ENCODE results near the gene XYLT1. TPM values are rescaled to one million over a fixed set of nuclear protein-coding genes. Genes with fewer than 3 reads are reported as not detected.

Gene XYLT1
- total RNA-seq, 1 donor from 2014 or later = 1.4 TPM

- no peak for DNase-seq (ENCODE audit: low read depth)
These were observed 8.6 kb downstream of the XYLT1 start for GRCh38 chr16:17461951-17462729.

GRCh38 chr16:17460890-17461289 is 9.9 kb downstream of the XYLT1 start:
- no peak for DNase-seq (ENCODE audit: low read depth)

- DNase-seq (ENCODE audit: low read depth) = no peak
These were observed 10.7 kb downstream of the XYLT1 start for GRCh38 chr16:17459903-17460521.

GRCh38 chr16:17457997-17458396 is 12.8 kb downstream of the XYLT1 start:
- DNase-seq (ENCODE audit: low read depth) = no peak

- no peak for DNase-seq (ENCODE audit: low read depth)
These were observed 13.2 kb downstream of the XYLT1 start for GRCh38 chr16:17457513-17457912.

GRCh38 chr16:17454162-17454730 is 16.5 kb downstream of the XYLT1 start:
- no peak for DNase-seq (ENCODE audit: low read depth)

- no peak for DNase-seq (ENCODE audit: low read depth)
These were observed 17.3 kb downstream of the XYLT1 start for GRCh38 chr16:17453364-17454038.

- no peak for DNase-seq (ENCODE audit: low read depth)
These were observed 17.8 kb downstream of the XYLT1 start for GRCh38 chr16:17452922-17453321.

GRCh38 chr16:17451843-17452242 is 18.9 kb downstream of the XYLT1 start:
- DNase-seq (ENCODE audit: low read depth) = no peak

GRCh38 chr16:17450291-17450690 is 20.5 kb downstream of the XYLT1 start:
- DNase-seq (ENCODE audit: low read depth) = no peak

GRCh38 chr16:17448640-17449638 is 21.8 kb downstream of the XYLT1 start:
- no peak for DNase-seq (ENCODE audit: low read depth)

GRCh38 chr16:17447101-17447569 is 23.6 kb downstream of the XYLT1 start:
- no peak for DNase-seq (ENCODE audit: low read depth)

- no peak for DNase-seq (ENCODE audit: low read depth)
These were observed 24.1 kb downstream of the XYLT1 start for GRCh38 chr16:17446661-17447060.

GRCh38 chr16:17445421-17445820 is 25.3 kb downstream of the XYLT1 start:
- no peak for DNase-seq (ENCODE audit: low read depth)

GRCh38 chr16:17444658-17445057 is 26.1 kb downstream of the XYLT1 start:
- DNase-seq (ENCODE audit: low read depth) = no peak

GRCh38 chr16:17440131-17440530 is 30.6 kb downstream of the XYLT1 start:
- DNase-seq (ENCODE audit: low read depth) = no peak

- no peak for DNase-seq (ENCODE audit: low read depth)
These were observed 31.2 kb downstream of the XYLT1 start for GRCh38 chr16:17439580-17439979.

GRCh38 chr16:17437981-17438380 is 32.8 kb downstream of the XYLT1 start:
- no peak for DNase-seq (ENCODE audit: low read depth)

GRCh38 chr16:17437127-17437720 is 33.5 kb downstream of the XYLT1 start:
- no peak for DNase-seq (ENCODE audit: low read depth)

- no peak for DNase-seq (ENCODE audit: low read depth)
These were observed 35.4 kb downstream of the XYLT1 start for GRCh38 chr16:17435318-17435717.

Measured in myocyte (in vitro differentiated cells).